HG03571 (cell line): ENCODE results near the gene NPIPA5.
"Not testable (repeated sequence)": the region's sequence is repeated elsewhere in the genome, so short reads cannot be mapped to it uniquely, and the experiment has no call there.

Experiments
- ATAC-seq: cut with Tn5 transposase; IDR thresholded peaks from one replicate; pipeline ENCODE4 v1.9.1; 2021; ENCODE audit not compliant: unreplicated experiment

NPIPA5 gene

DNA sequence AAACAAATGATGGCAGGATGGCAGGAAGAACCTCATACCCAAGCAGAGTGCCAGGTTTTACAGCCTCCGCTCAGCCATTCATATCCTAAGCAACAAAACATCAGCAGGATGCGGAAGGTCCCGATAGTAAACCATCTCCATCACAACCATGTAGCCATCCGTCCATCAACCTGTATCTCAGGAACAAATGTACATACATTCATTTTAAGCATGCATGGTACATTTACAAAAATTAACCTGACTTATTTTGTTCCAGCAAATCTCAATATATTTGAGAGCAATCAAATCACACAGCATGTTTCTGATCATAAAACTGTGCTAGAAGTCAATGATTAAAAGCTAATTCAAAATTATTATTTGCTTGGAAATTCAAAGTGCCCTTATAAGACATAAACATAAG is at the start of gene NPIPA5:
NPIPA5 (minus strand) TSS at position 101 of the 400 bp plus-strand sequence; CDS start at position 101, 0 bp downstream.
- not testable (repeated sequence) for ATAC-seq

GRCh38 chr16:15427648-15428239 is 49.6 kb upstream of the NPIPA5 start:
- ATAC-seq, result no peak

- no peak for ATAC-seq
These were observed 48.7 kb upstream of the NPIPA5 start for GRCh38 chr16:15426796-15427195.

DNA sequence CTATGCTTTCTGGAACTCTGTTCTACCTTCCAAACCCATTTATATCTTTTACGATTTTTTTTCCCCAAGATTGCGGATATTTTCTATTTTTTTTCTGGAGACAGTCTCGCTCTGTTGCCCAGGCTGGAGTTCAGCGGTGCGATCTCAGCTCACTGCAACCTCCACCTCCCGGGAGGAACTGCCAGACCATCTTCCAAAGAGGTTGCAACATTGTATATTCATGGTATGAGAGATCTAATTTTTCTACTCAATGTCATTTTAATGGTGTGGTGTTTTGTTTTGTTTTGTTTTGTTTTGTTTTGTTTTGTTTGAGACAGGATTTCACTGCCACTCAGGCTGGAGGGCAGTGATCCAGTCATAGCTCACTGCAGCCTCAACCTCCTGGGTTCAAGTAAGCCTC is 47.8 kb upstream of the NPIPA5 start:
- ATAC-seq, result no peak

DNA sequence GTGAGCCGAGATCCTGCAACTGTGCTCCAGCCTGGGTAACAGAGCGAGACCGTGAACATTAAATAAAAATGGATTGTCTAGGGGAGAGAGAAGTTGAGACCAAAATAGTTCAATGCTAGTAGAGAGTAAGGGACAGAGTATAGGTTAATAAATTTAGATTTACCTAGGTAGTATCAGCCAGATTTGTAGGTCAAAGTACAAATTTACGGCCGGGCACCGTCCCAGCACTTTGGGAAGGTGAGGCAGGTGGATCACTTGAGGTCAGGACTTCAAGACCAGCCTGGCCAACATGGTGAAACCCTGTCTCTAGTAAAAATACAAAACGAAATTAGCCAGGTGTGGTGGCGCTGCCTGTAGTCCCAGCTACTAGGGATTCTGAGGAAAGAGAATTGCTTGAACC is 44.1 kb upstream of the NPIPA5 start:
- ATAC-seq, result no peak

DNA sequence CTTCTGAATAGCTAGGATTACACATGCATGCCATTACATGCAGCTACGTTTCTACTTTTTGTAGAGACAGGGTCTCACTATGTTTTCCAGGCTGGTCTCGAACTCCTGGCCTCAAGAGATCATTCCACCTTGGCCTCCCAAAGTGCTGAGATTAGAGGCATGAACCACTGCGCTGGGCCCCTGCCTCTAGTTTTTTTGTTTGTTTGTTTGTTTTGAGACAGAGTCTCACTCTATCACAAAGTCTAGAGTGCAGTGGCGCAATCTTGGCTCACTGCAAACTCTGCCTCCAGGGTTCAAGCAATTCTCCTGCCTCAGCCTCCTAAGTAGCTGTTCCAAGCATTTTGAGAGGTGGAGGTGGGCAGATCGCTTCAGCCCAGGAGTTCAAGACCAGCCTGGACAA is 43.6 kb upstream of the NPIPA5 start:
- not testable (repeated sequence) for ATAC-seq

DNA sequence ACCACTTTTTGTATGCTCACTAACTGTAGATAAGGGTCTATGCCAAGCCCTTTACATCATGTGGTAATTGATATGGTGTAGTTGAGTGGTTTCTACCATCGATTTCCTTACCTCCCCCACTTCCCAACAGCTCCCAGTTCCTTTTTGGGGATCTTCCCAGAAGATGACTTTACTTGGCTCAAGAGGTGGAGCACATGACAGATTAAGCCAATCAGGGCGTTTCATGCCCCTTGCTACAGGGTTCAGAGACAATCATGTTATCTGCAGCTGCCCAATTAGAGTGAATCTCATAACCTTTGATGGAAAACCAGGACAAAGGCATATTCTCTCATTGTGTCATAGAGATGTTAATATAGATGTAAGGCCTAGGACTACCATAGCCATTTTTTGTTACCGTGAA is 40.1 kb upstream of the NPIPA5 start:
- no peak for ATAC-seq

GRCh38 chr16:15417197-15417596 is 39.1 kb upstream of the NPIPA5 start:
- no peak for ATAC-seq

DNA sequence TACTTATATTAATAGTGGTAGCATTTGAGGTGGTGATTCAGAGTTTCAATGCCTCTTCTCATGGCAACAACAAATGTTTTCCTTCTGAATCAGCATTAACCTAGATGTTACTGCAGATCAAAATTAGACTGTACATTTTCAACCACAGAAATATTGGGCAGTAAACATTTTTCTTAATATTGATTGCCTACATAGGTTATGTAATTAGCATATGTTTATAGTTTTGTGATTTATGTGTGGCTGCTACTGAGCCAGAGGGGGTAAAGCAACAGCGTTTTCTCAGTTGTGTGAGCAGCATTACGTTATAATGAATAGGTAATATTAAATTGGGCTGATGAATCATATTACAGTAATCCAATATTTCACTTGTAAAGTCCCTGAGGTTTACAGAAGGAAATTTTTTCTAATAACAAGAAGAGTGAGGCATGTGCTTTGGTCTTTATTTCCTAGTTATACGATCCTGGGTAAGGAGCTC is 37.5 kb upstream of the NPIPA5 start:
- no peak for ATAC-seq

- not testable (repeated sequence) for ATAC-seq
These were observed 31.4 kb upstream of the NPIPA5 start for GRCh38 chr16:15409476-15409875.

DNA sequence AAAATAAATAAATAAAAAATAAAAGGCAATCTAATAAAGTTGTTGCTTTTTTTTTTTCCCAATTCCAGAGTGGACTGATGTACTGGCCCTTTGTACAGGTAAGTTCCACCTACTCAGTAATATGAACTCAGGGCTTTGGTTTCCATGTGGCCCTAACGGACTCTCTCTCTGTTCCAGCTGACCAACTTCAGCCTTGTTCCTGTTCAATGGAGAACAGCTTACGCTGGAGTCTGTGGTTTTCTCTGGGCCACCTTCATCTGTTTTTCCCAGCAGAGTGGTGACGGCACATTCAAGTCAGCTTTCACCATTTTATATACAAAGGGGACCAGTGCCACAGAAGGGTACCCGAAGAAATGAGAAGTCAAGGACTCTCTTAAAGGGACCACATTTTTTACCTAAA is 29.7 kb upstream of the NPIPA5 start:
- not testable (repeated sequence) for ATAC-seq

GRCh38 chr16:15404792-15405191 is 26.7 kb upstream of the NPIPA5 start:
- no peak for ATAC-seq

DNA sequence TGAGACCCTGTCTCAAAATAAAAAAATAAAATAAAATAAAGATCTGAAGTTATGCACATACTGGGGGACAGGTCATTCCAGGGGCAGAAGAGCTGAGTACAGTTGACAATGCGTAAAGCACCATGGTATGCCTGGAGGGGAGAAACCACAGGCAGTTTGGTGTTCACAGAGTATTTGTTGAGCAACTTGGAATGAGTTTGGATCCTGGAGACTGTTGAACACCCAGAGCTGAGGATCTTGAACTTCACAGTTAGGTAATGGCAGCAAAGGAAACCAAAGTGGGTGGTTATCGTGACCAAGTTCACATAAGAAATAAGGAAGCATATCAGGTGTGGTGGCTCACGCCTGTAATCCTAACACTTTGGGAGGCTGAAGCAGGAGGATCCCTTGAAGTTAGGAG is 26.0 kb upstream of the NPIPA5 start:
- not testable (repeated sequence) for ATAC-seq

GRCh38 chr16:15403392-15403995 is 25.4 kb upstream of the NPIPA5 start:
- ATAC-seq, result no peak

DNA sequence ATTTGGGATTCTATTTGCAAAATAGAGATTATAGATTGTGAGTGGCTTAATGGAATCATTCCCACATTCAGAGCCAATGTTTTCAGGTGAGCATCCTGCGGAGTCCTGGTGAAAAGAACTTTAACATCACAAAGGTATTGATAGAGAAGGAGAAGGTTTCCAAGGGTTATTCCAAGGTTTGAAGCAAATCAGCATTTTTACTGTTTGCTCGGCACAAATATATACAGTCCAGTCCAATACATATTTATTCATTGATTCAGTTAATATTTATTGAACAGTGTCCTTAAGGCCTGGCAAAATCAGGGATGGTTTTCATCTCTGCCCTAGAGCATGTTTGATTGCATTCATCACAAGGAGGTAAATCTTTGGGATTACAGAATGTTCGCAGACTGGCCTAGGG is 23.9 kb upstream of the NPIPA5 start:
- ATAC-seq, result no peak

DNA sequence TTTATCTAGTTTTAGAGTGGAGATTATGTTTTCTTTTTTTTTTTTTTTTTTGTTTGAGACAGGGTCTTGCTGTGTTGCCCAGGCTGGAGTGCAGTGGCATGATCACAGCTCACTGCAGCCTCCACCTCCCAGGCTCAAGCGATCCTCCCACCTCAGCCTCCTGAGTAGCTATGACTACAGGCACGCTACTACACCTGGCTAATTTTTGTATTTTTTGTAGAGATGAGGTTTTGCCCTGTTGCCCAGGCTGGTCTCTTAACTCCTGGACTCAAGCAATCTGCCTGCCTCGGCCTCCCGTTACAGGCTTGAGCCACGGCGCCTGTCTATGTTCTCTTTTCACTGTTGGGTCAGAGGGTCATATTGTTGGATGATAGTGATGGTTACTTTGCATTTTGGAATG is 22.2 kb upstream of the NPIPA5 start:
- ATAC-seq, result not testable (repeated sequence)

DNA sequence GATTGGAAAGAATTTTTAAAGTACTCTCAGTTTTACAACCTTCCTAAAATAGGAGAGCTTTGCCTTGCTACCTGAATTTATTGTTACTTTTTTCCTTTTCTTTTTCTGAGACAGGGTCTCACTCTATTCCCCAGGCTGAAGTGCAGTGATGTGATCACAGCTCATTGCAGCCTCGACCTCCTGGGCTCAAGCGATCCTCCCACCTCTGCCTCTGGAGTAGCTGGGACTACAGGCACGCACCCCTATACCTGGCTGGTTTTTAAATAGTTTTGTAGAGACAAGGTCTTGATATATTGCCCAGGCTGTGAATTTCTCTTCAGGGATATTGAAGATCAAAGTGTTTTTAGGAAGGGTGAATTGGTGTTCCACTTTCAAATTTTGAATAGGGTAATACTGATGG is 21.2 kb upstream of the NPIPA5 start:
- no peak for ATAC-seq

- no peak for ATAC-seq
These were observed 20.7 kb upstream of the NPIPA5 start for GRCh38 chr16:15398618-15399316.

DNA sequence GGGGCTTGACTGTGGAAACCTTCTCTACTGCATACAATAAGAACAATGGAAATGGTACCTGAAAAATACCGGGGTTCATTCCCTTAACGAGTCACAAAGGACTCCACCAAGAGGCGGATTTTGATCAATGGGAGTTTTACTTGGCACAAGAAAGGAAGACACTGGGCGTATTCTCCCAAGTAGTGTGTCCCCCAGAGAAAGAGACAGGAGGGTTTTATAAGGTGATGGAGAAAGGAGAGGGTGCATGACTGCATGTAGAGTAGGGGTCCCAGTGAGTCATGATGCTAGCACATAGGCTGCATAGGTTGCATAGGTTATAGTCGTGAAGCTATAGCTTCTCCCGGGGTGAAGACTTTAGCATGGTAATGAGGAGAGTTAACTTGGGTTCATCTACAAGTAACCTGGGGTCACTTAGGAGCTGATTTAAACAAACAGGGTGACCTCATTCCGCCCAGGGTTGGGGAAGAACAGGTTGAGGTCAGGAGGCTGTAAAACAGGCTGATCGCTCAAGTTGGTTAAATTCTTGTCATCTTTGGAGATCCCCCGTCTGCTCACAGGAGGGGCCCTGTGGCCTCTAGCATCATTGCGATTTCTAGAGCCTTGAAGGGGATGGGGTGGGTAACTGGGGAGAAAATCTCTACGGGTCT is 19.0 kb upstream of the NPIPA5 start:
- no peak for ATAC-seq

DNA sequence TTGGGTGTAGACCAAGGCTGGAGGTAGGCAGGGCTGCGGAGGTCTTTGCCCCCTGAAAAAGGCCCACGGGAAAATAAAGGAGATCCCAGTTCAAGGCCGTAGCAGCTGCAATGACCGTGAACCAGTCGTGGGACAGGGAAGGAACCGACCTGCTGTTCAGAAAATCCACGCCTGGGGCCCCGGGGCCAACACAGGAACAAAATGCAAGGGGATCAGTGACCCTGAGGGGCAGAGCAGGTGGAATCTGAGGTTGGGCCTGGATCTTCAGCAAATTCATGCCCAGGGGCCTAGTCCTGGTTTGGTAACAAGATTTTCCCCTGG is 18.4 kb upstream of the NPIPA5 start:
- not testable (repeated sequence) for ATAC-seq

DNA sequence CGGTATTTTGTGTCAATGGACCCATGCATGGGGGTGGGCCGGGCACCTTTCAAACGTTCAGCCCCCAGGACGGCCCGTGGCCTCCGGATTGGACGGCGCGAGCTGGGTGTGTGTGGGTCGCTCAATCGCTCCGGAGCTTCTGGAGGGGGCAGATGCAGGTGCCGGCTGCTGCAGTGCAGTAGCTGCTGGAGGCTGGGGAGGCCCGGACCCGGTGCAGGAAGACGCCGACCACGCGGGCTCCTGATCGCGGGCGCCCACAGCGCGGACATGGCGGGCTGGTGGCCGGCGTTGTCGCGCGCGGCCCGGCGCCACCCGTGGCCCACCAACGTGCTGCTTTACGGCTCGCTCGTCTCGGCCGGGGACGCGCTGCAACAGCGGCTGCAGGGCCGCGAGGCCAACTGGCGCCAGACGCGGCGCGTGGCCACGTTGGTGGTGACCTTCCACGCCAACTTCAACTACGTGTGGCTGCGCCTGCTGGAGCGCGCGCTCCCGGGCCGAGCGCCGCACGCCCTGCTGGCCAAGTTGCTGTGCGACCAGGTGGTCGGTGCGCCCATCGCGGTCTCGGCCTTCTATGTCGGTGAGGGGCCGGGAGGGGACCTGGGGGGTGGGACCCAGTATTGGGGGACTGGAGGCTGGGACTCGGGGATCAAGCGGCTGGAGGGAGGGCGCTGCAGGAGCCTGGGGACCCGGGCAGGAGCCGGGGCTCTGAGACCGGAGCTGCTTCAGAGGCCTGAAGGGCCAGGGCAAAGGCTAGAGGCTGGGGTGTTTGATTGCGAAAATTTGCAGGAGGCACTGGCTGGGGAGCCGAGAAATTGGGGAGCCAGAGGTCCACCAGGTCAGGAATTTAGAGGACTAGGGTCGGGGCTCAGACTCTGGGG is 17.8 kb upstream of the NPIPA5 start, which contains the start of gene MPV17L:
MPV17L (plus strand) TSS at position 124 of the 878 bp plus-strand sequence; CDS start at position 268, 144 bp downstream.
- not testable (repeated sequence) for ATAC-seq
